NCI-H82 treated with DMSO at 0.1 percent for 48 hours (cell line): ENCODE results near the gene TCF4.

Source experiments
- DNase-seq: peaks from one replicate; lab custom pipeline; 2025; ENCODE audit not compliant: unreplicated experiment; lab: John Stamatoyannopoulos, UW

The TCF4 gene

GRCh38 chr18:55269622-55270021 lies 318.4 kb downstream of the TCF4 start:
- DNase-seq, result no peak

- no peak for DNase-seq
These were observed 319.2 kb downstream of the TCF4 start for GRCh38 chr18:55268628-55269275.

GRCh38 chr18:55268151-55268601 lies 319.8 kb downstream of the TCF4 start:
- DNase-seq, result no peak

GRCh38 chr18:55266981-55267380 lies 321.0 kb downstream of the TCF4 start:
- no peak for DNase-seq

- DNase-seq, result no peak
These were observed 322.0 kb downstream of the TCF4 start for GRCh38 chr18:55265984-55266383.

GRCh38 chr18:55265130-55265675 lies 322.8 kb downstream of the TCF4 start:
- DNase-seq, result no peak

- DNase-seq, result no peak
These were observed 323.9 kb downstream of the TCF4 start for GRCh38 chr18:55264108-55264507.

GRCh38 chr18:55262021-55262560 lies 325.9 kb downstream of the TCF4 start:
- DNase-seq, result no peak

GRCh38 chr18:55261253-55261652 lies 326.7 kb downstream of the TCF4 start:
- DNase-seq, result no peak

- no peak for DNase-seq
These were observed 329.9 kb downstream of the TCF4 start for GRCh38 chr18:55258088-55258487.

- DNase-seq, result no peak
These were observed 331.1 kb downstream of the TCF4 start for GRCh38 chr18:55256929-55257289.

- no peak for DNase-seq
These were observed 331.6 kb downstream of the TCF4 start for GRCh38 chr18:55256226-55256928.

GRCh38 chr18:55253814-55254213 lies 334.2 kb downstream of the TCF4 start:
- DNase-seq, result no peak

- DNase-seq, result no peak
These were observed 335.1 kb downstream of the TCF4 start for GRCh38 chr18:55252901-55253300.

- DNase-seq, result no peak
These were observed 335.8 kb downstream of the TCF4 start for GRCh38 chr18:55252053-55252675.

- no peak for DNase-seq
These were observed 336.6 kb downstream of the TCF4 start for GRCh38 chr18:55251254-55251971.

- DNase-seq, result no peak
These were observed 337.2 kb downstream of the TCF4 start for GRCh38 chr18:55250768-55251173.

GRCh38 chr18:55249550-55249949 lies 338.4 kb downstream of the TCF4 start:
- DNase-seq, result no peak

- DNase-seq, result no peak
These were observed 339.5 kb downstream of the TCF4 start for GRCh38 chr18:55248495-55248894.

GRCh38 chr18:55247032-55247431 lies 341.0 kb downstream of the TCF4 start:
- DNase-seq, result no peak

GRCh38 chr18:55246278-55246677 lies 341.7 kb downstream of the TCF4 start:
- no peak for DNase-seq
